CD14-positive monocyte (primary cell): ENCODE measurements around the gene TOP2A. TPM values are rescaled to one million over a fixed set of nuclear protein-coding genes. Genes with fewer than 3 reads are reported as not detected.

Source experiments
- DNase-seq, 3 donors: peaks; one replicate each; pipeline ENCODE4 v3.0.0-alpha.2; 2011 to 2022
- H2AFZ ChIP-seq: 2 replicates; pipeline ENCODE4 v1.6.0; 2012; ENCODE audit warnings: mild to moderate bottlenecking, low read depth, low read length, inconsistent platforms; ENCODE audit not compliant: insufficient read depth, poor library complexity, severe bottlenecking
- H3K27ac ChIP-seq, 2 donors: 1 replicate in 1 of 2; 2 replicates in 1 of 2; pipeline ENCODE4 v1.5.1; 2012 to 2013; ENCODE audit warnings: low read length in 2 of 2, control low read depth in 1 of 2, inconsistent platforms in 1 of 2, low read depth in 1 of 2, mild to moderate bottlenecking in 1 of 2
- H3K27me3 ChIP-seq, 2 donors: one replicate each; pipeline versions ENCODE4 v1.6.0 to v1.6.1; 2011 to 2013; ENCODE audit warnings: low read length in 2 of 2; ENCODE audit not compliant: control insufficient read depth in 2 of 2, insufficient read depth in 2 of 2
- H3K36me3 ChIP-seq, 2 donors: replicated peaks in 1 of 2; 1 replicate in 1 of 2; 2 replicates in 1 of 2; pipeline versions ENCODE4 v1.5.1 to v1.6.1; 2012 to 2013; ENCODE audit warnings: low read length in 2 of 2, control low read depth in 1 of 2, inconsistent platforms in 1 of 2, mild to moderate bottlenecking in 1 of 2; ENCODE audit not compliant: insufficient read depth in 2 of 2, control insufficient read depth in 1 of 2
- H3K4me1 ChIP-seq, 2 donors: 1 replicate in 1 of 2; 2 replicates in 1 of 2; pipeline versions ENCODE4 v1.5.1 to v1.6.1; 2012 to 2013; ENCODE audit warnings: low read length in 2 of 2, control low read depth in 1 of 2, inconsistent platforms in 1 of 2, mild to moderate bottlenecking in 1 of 2, moderate library complexity in 1 of 2; ENCODE audit not compliant: insufficient read depth in 2 of 2, control insufficient read depth in 1 of 2
- H3K4me2 ChIP-seq: replicated peaks from 2 replicates; pipeline ENCODE3; 2012; ENCODE audit warnings: low read length, moderate library complexity, mild to moderate bottlenecking; ENCODE audit not compliant: poor library complexity, severe bottlenecking; ENCODE audit errors: extremely low read depth
- H3K4me3 ChIP-seq, 3 experiments: fragments of 200-600 bp in 1 of 3; sonication (generic) in 1 of 3; replicated peaks in 1 of 3; 1 replicate in 2 of 3; 2 replicates in 1 of 3; pipeline ENCODE4 v1.5.1; 2011 to 2013; ENCODE audit warnings: low read length in 3 of 3, mild to moderate bottlenecking in 3 of 3, control low read depth in 2 of 3, low read depth in 2 of 3, inconsistent platforms in 1 of 3, moderate library complexity in 1 of 3
- H3K79me2 ChIP-seq: 2 replicates; pipeline ENCODE4 v1.6.0; 2012; ENCODE audit warnings: mild to moderate bottlenecking, control low read depth, inconsistent platforms, low read length, moderate library complexity; ENCODE audit not compliant: insufficient read depth
- H3K9ac ChIP-seq: 2 replicates; pipeline ENCODE4 v1.6.0; 2017; ENCODE audit warnings: low read length, mild to moderate bottlenecking; ENCODE audit not compliant: insufficient read depth, poor library complexity, severe bottlenecking
- H3K9me3 ChIP-seq, 2 donors: replicated peaks in 1 of 2; 1 replicate in 1 of 2; 2 replicates in 1 of 2; pipeline versions ENCODE4 v1.5.1 to v1.6.1; 2012 to 2013; ENCODE audit warnings: low read length in 2 of 2, control low read depth in 1 of 2; ENCODE audit not compliant: control insufficient read depth in 1 of 2, insufficient read depth in 1 of 2
- H4K20me1 ChIP-seq: 2 replicates; pipeline ENCODE4 v1.6.0; 2012; ENCODE audit warnings: mild to moderate bottlenecking, low read length, control low read depth, moderate library complexity; ENCODE audit not compliant: insufficient read depth
- H3K27ac Mint-ChIP-seq, 7 donors: one replicate each; pipeline ENCODE4 v1.8.0; 2020; ENCODE audit warnings: mild to moderate bottlenecking in 7 of 7, mixed read lengths in 7 of 7, moderate library complexity in 6 of 7, inconsistent platforms in 2 of 7
- H3K27me3 Mint-ChIP-seq, 3 donors: one replicate each; pipeline ENCODE4 v1.8.0; 2021 to 2022; ENCODE audit warnings: low read depth in 3 of 3, mild to moderate bottlenecking in 3 of 3, mixed read lengths in 3 of 3, moderate library complexity in 3 of 3, inconsistent platforms in 1 of 3
- H3K36me3 Mint-ChIP-seq, 2 donors: one replicate each; pipeline ENCODE4 v1.8.0; 2020; ENCODE audit warnings: mixed read lengths in 2 of 2, inconsistent platforms in 1 of 2, mild to moderate bottlenecking in 1 of 2
- H3K4me1 Mint-ChIP-seq: one replicate; pipeline ENCODE4 v1.8.0; 2020; ENCODE audit warnings: mild to moderate bottlenecking, mixed read lengths
- H3K4me3 Mint-ChIP-seq, 2 donors: one replicate each; pipeline ENCODE4 v1.8.0; 2020; ENCODE audit warnings: mild to moderate bottlenecking in 2 of 2, mixed read lengths in 2 of 2, moderate library complexity in 1 of 2
- H3K9me3 Mint-ChIP-seq, 7 donors: one replicate each; pipeline ENCODE4 v1.8.0; 2020 to 2022; ENCODE audit warnings: mixed read lengths in 7 of 7, mild to moderate bottlenecking in 6 of 7, moderate library complexity in 6 of 7, inconsistent platforms in 2 of 7
- WGBS: methylation state at CpG from one replicate; pipeline ENCODE4 v1.1.5; 2013; ENCODE audit warnings: missing lambda C conversion rate; ENCODE audit not compliant: insufficient coverage; 5-methylcytosine and 5-hydroxymethylcytosine counted together
- intact Hi-C, 2 donors: fragments of 100-400 bp; cut with micrococcal nuclease; formaldehyde crosslinking; loops; one replicate each; pipeline versions ENCODE4 v1.15.0 to v1.15.1; 2023
- polyA plus RNA-seq, 3 donors: library from polyadenylated mRNA; depleted of rRNA in 1 of 3; unstranded in 2 of 3; stranded (reverse) in 1 of 3; fragments of 300-500 nt in 2 of 3; fragments of >200 nt in 1 of 3; fragmentation: Illumina TruSeq in 2 of 3; gene quantifications; 1 replicate in 2 of 3; 2 replicates in 1 of 3; pipeline ENCODE4 v1.2.3, GENCODE V29; 2012 to 2021
- TF ChIP-seq, protein P1 (sequence below): fragments of 200-600 bp; IDR thresholded peaks from one replicate; pipeline ENCODE4 v1.8.0; 2022; ENCODE audit warnings: antibody characterized with exemption, mild to moderate bottlenecking

Gene TOP2A
- polyA plus RNA-seq, 3 donors: 0.01 to 0.94 (median 0.28) TPM

DNA sequence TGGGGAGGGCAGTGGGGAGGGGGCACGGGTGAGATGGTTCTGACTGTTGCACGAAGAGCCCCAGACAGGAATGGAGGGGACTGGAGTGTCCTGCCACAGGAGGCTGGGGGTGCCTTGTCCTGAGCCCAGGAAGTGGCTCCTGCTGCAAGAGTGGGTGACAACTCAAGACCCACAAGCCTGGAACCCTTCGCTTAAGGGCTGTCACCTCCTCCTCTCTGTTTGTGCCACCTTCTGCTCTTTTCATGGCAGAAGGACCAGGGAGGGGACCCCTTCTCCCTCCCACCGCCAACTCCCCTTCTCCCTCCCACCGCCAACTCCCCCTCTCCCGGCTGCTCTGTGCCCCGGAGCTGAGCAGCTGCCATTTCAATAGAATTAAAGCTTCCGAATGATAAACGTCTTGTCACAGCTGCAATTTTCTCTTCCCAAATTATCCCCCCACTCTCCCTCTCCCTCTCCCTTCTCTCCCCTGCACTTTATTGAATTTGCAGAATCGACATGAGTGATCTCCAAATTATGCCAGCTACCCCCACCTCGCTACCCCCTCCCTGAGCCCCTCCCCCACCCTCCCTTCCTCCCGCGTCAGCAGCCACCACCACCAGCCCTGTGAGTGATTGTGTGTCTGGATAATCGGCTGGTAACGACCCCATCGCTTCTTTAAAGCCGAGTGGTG is 66.9 kb downstream of the TOP2A start:
- peaks cover 77 to 95% of the 10 kb centered on the region in 2 donors for H3K36me3 Mint-ChIP-seq
- peak overlapping the region in 3 of 7 donors; percentile 32 to 60 (median 41) for H3K27ac Mint-ChIP-seq
- intact Hi-C loops: no loop called here
- H3K9me3 Mint-ChIP-seq: no peaks in the 10 kb centered on the region
- Histone ChIP-seq H3K4me3 (no peak overlapping the region), H3K9me3 (no peaks in the 10 kb centered on the region), H3K4me1 (peaks cover 33 to 64% of the 10 kb centered on the region in 2 donors), H3K9ac (no peak overlapping the region), H3K4me2 (no peak overlapping the region), H2AFZ (no peak overlapping the region), H3K27me3 (no peaks in the 10 kb centered on the region), H3K36me3 (peaks cover 76 to 90% of the 10 kb centered on the region in 2 donors), H4K20me1 (peaks cover 100% of the 10 kb centered on the region), H3K79me2 (peaks cover 57% of the 10 kb centered on the region), H3K27ac (no peak overlapping the region)
- no peak overlapping the region for H3K4me3 Mint-ChIP-seq
- H3K27me3 Mint-ChIP-seq: peaks cover 0 to 4% (median 3%) of the 10 kb centered on the region in 3 donors
- DNase-seq: no peak
- 90% methylated on average over 6 of the region's 17 CpGs for WGBS
- H3K4me1 Mint-ChIP-seq: peaks cover 64% of the 10 kb centered on the region
- TF ChIP-seq, protein P1, sequence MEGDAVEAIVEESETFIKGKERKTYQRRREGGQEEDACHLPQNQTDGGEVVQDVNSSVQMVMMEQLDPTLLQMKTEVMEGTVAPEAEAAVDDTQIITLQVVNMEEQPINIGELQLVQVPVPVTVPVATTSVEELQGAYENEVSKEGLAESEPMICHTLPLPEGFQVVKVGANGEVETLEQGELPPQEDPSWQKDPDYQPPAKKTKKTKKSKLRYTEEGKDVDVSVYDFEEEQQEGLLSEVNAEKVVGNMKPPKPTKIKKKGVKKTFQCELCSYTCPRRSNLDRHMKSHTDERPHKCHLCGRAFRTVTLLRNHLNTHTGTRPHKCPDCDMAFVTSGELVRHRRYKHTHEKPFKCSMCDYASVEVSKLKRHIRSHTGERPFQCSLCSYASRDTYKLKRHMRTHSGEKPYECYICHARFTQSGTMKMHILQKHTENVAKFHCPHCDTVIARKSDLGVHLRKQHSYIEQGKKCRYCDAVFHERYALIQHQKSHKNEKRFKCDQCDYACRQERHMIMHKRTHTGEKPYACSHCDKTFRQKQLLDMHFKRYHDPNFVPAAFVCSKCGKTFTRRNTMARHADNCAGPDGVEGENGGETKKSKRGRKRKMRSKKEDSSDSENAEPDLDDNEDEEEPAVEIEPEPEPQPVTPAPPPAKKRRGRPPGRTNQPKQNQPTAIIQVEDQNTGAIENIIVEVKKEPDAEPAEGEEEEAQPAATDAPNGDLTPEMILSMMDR: no peak

DNA sequence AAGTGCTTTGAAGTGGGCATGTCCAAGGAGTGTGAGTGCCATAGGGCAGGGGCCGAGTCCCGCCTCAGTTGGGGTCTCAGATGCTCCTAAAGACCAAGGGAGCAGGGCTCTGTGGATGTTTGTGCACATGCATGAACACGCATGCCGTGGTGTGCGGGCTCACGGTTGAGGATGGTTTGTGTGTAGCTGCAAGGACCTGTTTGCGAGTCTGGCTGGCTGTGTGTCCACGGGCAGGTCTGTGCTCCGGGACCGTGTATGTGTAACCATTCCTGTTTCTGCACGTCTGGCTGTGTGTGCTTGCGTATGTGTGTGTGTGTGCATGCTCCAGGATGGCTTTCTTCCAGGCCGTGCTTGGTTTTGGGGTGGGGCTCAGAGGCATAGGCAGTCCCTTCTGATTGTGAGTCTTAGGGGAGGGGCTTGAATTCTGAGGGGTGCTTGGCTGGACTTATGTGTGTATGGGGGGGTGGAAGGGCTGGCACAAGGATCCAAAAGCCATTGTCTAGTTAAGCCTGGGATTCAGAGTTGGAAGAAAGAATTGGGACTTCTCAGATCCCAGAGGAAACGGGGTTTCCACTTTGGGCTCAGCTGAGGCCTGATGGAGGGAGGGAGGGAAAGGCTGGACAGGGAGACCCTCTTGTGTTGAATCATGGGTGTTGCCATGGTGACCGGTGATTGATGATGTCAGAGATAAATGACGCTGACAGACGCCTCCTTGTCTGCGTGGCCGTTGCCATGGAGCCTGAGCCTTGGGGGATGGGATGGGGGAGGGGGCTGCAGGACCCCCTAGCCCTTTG is 67.6 kb downstream of the TOP2A start:
- Histone ChIP-seq H2AFZ (no peak overlapping the region), H3K36me3 (peaks cover 69 to 83% of the 10 kb centered on the region in 2 donors), H4K20me1 (peaks cover 100% of the 10 kb centered on the region), H3K27me3 (no peaks in the 10 kb centered on the region), H3K4me3 (no peak overlapping the region), H3K4me2 (no peak overlapping the region), H3K9ac (no peak overlapping the region), H3K79me2 (peaks cover 64% of the 10 kb centered on the region), H3K4me1 (peaks cover 40 to 71% of the 10 kb centered on the region in 2 donors), H3K27ac (no peak overlapping the region), H3K9me3 (no peaks in the 10 kb centered on the region)
- DNase-seq: no peak
- Mint-ChIP-seq H3K4me3 (no peak overlapping the region), H3K9me3 (no peaks in the 10 kb centered on the region), H3K36me3 (peaks cover 69 to 90% of the 10 kb centered on the region in 2 donors), H3K27ac (peak overlapping the region in 6 of 7 donors; percentile 42 to 67 (median 60)), H3K27me3 (peaks cover 0 to 4% (median 3%) of the 10 kb centered on the region in 3 donors), H3K4me1 (peaks cover 68% of the 10 kb centered on the region)
- TF ChIP-seq, protein P1: no peak
- 95% methylated on average over 18 of the region's 19 CpGs for WGBS
- intact Hi-C loops: no loop called here
